IMR-90 (cell line): ENCODE measurements around the gene HLA-DMB. TPM values are rescaled to one million over a fixed set of nuclear protein-coding genes. Genes with fewer than 3 reads are reported as not detected.

Experiments
- ATAC-seq: fragments of 200-7000 bp; cut with Tn5 transposase; 2 replicates; pipeline ENCODE4 v1.9.1; 2020; ENCODE audit warnings: low read depth, mild to moderate bottlenecking, moderate library complexity
- BruUV-seq: library from RNA; stranded (reverse); fragments of 400-500 nt; replicated peaks from 2 replicates; lab custom pipeline; 2021; lab: Mats Ljungman, UMichigan
- CTCF ChIA-PET: fragments of 300-600 bp; formaldehyde crosslinking; extraction: SDS; loops from one replicate; lab custom pipeline; 2021; ENCODE audit warnings: antibody characterized with exemption; lab: Yijun Ruan, JAX
- POLR2A ChIA-PET: fragments of 300-600 bp; sonication (Branson Sonifier 250); formaldehyde crosslinking; loops from one replicate; lab custom pipeline; 2022; ENCODE audit warnings: antibody characterized with exemption; ENCODE audit not compliant: unreplicated experiment; lab: Charles Lee
- DNase-seq: peaks from one replicate; pipeline ENCODE4 v3.0.0; 2013
- H2AFZ ChIP-seq: replicated peaks from 2 replicates; pipeline ENCODE3; 2013; ENCODE audit warnings: low read length, mild to moderate bottlenecking; ENCODE audit not compliant: poor library complexity
- H2AK5ac ChIP-seq: 2 replicates; pipeline ENCODE4 v1.6.1; 2013; ENCODE audit warnings: low read depth, low read length, inconsistent platforms
- H2AK9ac ChIP-seq: replicated peaks from 2 replicates; pipeline ENCODE3; 2013; ENCODE audit warnings: mild to moderate bottlenecking, low read depth, low read length, moderate library complexity; ENCODE audit not compliant: poor library complexity
- H2BK120ac ChIP-seq: 2 replicates; pipeline ENCODE4 v1.6.1; 2013; ENCODE audit warnings: low read depth, low read length, inconsistent platforms
- H2BK15ac ChIP-seq: 3 replicates; pipeline ENCODE4 v1.6.1; 2013; ENCODE audit warnings: low read depth, low read length, inconsistent platforms
- H2BK20ac ChIP-seq: 2 replicates; pipeline ENCODE4 v1.6.1; 2013; ENCODE audit warnings: low read depth, mild to moderate bottlenecking, inconsistent platforms, low read length, moderate library complexity
- H2BK5ac ChIP-seq: 2 replicates; pipeline ENCODE4 v1.6.1; 2013; ENCODE audit warnings: mild to moderate bottlenecking, low read depth, low read length, inconsistent platforms; ENCODE audit not compliant: poor library complexity, severe bottlenecking
- H3K14ac ChIP-seq: replicated peaks from 2 replicates; pipeline ENCODE4 v1.6.1; 2013; ENCODE audit warnings: low read depth, low read length, inconsistent platforms
- H3K18ac ChIP-seq: 2 replicates; pipeline ENCODE4 v1.6.1; 2013; ENCODE audit warnings: low read depth, low read length, control low read depth
- H3K23ac ChIP-seq: 2 replicates; pipeline ENCODE4 v1.6.1; 2013; ENCODE audit warnings: low read depth, low read length, inconsistent platforms
- H3K27ac ChIP-seq: 2 replicates; pipeline ENCODE4 v1.5.1; 2013; ENCODE audit warnings: mild to moderate bottlenecking, control low read depth, low read length; ENCODE audit not compliant: insufficient read depth
- H3K27me3 ChIP-seq: 2 replicates; pipeline ENCODE4 v1.6.1; 2013; ENCODE audit warnings: low read length; ENCODE audit not compliant: control insufficient read depth, insufficient read depth
- H3K36me3 ChIP-seq: 2 replicates; pipeline ENCODE4 v1.6.1; 2013; ENCODE audit warnings: low read length, mixed read lengths; ENCODE audit not compliant: control insufficient read depth, insufficient read depth
- H3K4ac ChIP-seq: 2 replicates; pipeline ENCODE4 v1.6.1; 2013; ENCODE audit warnings: low read depth, low read length, inconsistent platforms
- H3K4me1 ChIP-seq: 2 replicates; pipeline ENCODE4 v1.6.1; 2013; ENCODE audit warnings: low read length, mixed read lengths; ENCODE audit not compliant: control insufficient read depth, insufficient read depth
- H3K4me2 ChIP-seq: 2 replicates; pipeline ENCODE4 v1.6.1; 2013; ENCODE audit warnings: low read depth, mild to moderate bottlenecking, control low read depth, low read length, moderate library complexity
- H3K4me3 ChIP-seq: 2 replicates; pipeline ENCODE4 v1.5.1; 2013; ENCODE audit warnings: low read depth, mild to moderate bottlenecking, control low read depth, low read length, moderate library complexity; ENCODE audit not compliant: insufficient read depth
- H3K56ac ChIP-seq: 2 replicates; pipeline ENCODE4 v1.6.1; 2013; ENCODE audit warnings: low read length, inconsistent platforms; ENCODE audit not compliant: insufficient read depth; ENCODE audit errors: extremely low read depth
- H3K79me1 ChIP-seq, 2 experiments: 2 replicates each; pipeline ENCODE4 v1.6.1; 2013; ENCODE audit warnings: low read length in 2 of 2, inconsistent platforms in 1 of 2, low read depth in 1 of 2
- H3K9ac ChIP-seq: 2 replicates; pipeline ENCODE4 v1.6.1; 2013; ENCODE audit warnings: low read depth, low read length, control low read depth
- H3K9me1 ChIP-seq: 2 replicates; pipeline ENCODE4 v1.6.1; 2013; ENCODE audit warnings: low read length, inconsistent platforms; ENCODE audit not compliant: insufficient read depth
- H3K9me3 ChIP-seq: 2 replicates; pipeline ENCODE4 v1.6.1; 2013; ENCODE audit warnings: low read length; ENCODE audit not compliant: control insufficient read depth, insufficient read depth
- H4K20me1 ChIP-seq: 2 replicates; pipeline ENCODE4 v1.6.1; 2013; ENCODE audit warnings: low read length, inconsistent platforms; ENCODE audit not compliant: insufficient read depth
- H4K5ac ChIP-seq: 2 replicates; pipeline ENCODE4 v1.6.1; 2013; ENCODE audit warnings: mild to moderate bottlenecking, low read depth, low read length, control low read depth
- H4K8ac ChIP-seq, 2 experiments: 2 replicates each; pipeline ENCODE4 v1.6.1; 2013; ENCODE audit warnings: low read depth in 2 of 2, low read length in 2 of 2, control low read depth in 1 of 2, inconsistent platforms in 1 of 2
- H4K91ac ChIP-seq: 2 replicates; pipeline ENCODE4 v1.6.1; 2013; ENCODE audit warnings: low read depth, low read length, inconsistent platforms; ENCODE audit not compliant: insufficient read depth
- POLR2A ChIP-seq: IDR thresholded peaks from 2 replicates; pipeline ENCODE4 v1.6.1; 2012; ENCODE audit warnings: mild to moderate bottlenecking, low read depth, low read length
- RAD21 ChIP-seq: IDR thresholded peaks from 2 replicates; pipeline ENCODE4 v1.6.1; 2012; ENCODE audit warnings: low read length, improper control_type of control experiment
- SMC3 ChIP-seq: fragments of 150-350 bp; IDR thresholded peaks from 2 replicates; pipeline ENCODE4 v1.6.1; 2016; ENCODE audit warnings: low read depth, mild to moderate bottlenecking, antibody characterized with exemption, low read length, moderate library complexity
- WGBS, 2 experiments: methylation state at CpG; one replicate each; pipeline versions ENCODE4 v1.1.5 to v1.1.7; 2013; ENCODE audit warnings: missing lambda C conversion rate in 2 of 2; ENCODE audit not compliant: insufficient read length in 1 of 2; ENCODE audit errors: extremely low coverage in 2 of 2; 5-methylcytosine and 5-hydroxymethylcytosine counted together
- dilution Hi-C: fragments of 300-500 bp; cut with HindIII; formaldehyde crosslinking; loops from one replicate; pipeline ENCODE4 v1.14.3; 2018; ENCODE audit warnings: low sequenced_read_pairs; ENCODE audit not compliant: unreplicated experiment
- in situ Hi-C: fragments of 300-500 bp; cut with MboI; formaldehyde crosslinking; loops from 3 replicates; pipeline ENCODE4 v1.14.3; 2019; ENCODE audit warnings: low sequenced_read_pairs, inconsistent platforms, mixed read lengths
- intact Hi-C: fragments of 100-400 bp; cut with micrococcal nuclease; formaldehyde crosslinking; loops from 2 replicates; pipeline ENCODE4 v1.10.0; 2022
- polyA plus RNA-seq, 3 experiments: library from polyadenylated mRNA; depleted of rRNA; stranded (reverse); fragments of >200 nt; gene quantifications; 2 replicates each; pipeline ENCODE4 v1.2.3, GENCODE V29; 2012; ENCODE audit warnings: low replicate concordance in 1 of 3
- total RNA-seq: library from RNA; depleted of rRNA; stranded (reverse); fragments of >200 nt; gene quantifications from 2 replicates; pipeline ENCODE4 v1.2.3, GENCODE V29; 2012

HLA-DMB gene
- total and polyA plus RNA-seq, 2 of the 4 experiments (the other 2 are of a cell fraction), result 0.18 to 0.19 TPM

GRCh38 chr6:32954267-32954666 is 13.4 kb upstream of the HLA-DMB start:
- H3K23ac ChIP-seq, result no peak overlapping the region
- dilution Hi-C loops (no loop called here), intact Hi-C loops (no loop called here), in situ Hi-C loops (loop anchor here (25.0 kb wide), 1 partner anchor 767 kb away; the partner anchor contains the start of genes AGER, AGPAT1, GPSM3 and PBX2)
- no peaks in the 10 kb centered on the region for H3K27me3 ChIP-seq
- peaks cover 4% of the 10 kb centered on the region; the same call in 1 of the 2 replicates for H3K9me1 ChIP-seq
- no peak overlapping the region for H2AFZ ChIP-seq
- no peak overlapping the region for H3K4ac ChIP-seq
- H4K91ac ChIP-seq, result no peak overlapping the region
- no TSS peak for BruUV-seq
- H3K18ac ChIP-seq, result no peak overlapping the region
- no peak overlapping the region for H2BK120ac ChIP-seq
- H2BK20ac ChIP-seq, result no peak overlapping the region
- H3K36me3 ChIP-seq, result no peaks in the 10 kb centered on the region
- no peak overlapping the region for H2BK5ac ChIP-seq
- CTCF ChIA-PET, result interaction anchor here (0.6 to 2.6 kb wide), 14 partner anchors 9 to 116 kb away, joined by 3 to 22 read pairs (median 4); partner anchors contain the start of genes HLA-DMB and TAP2
- H2AK5ac ChIP-seq, result no peak overlapping the region
- no peak overlapping the region for H3K56ac ChIP-seq
- no peak overlapping the region for H3K4me2 ChIP-seq
- H3K79me1 ChIP-seq, result 0 out of 4 replicates have a peak, but pooled peaks cover 0 to 3% of the 10 kb centered on the region in 2 experiments
- no peak overlapping the region for H3K14ac ChIP-seq
- TF ChIP-seq SMC3, result no peak
- TF ChIP-seq POLR2A, result no peak
- no peak for TF ChIP-seq RAD21
- H3K9me3 ChIP-seq, result no peaks in the 10 kb centered on the region
- H3K27ac ChIP-seq, result no peak overlapping the region
- H4K5ac ChIP-seq, result no peak overlapping the region
- H2AK9ac ChIP-seq, result no peak overlapping the region
- no peak overlapping the region for H3K4me3 ChIP-seq
- no peak overlapping the region for H2BK15ac ChIP-seq
- H3K4me1 ChIP-seq, result peaks cover 3% of the 10 kb centered on the region; the same call in 1 of the 2 replicates
- POLR2A ChIA-PET, result interaction anchor here (1.0 to 2.6 kb wide), 2 partner anchors 18 kb away, joined by 3 to 15 read pairs; no protein-coding TSS in a partner anchor
- 100% methylated on average over 2 of the region's 4 CpGs; no CpG with 5 or more reads in 1 of the 2 experiments for WGBS, 2 experiments
- no peak overlapping the region for H3K9ac ChIP-seq
- no peaks in the 10 kb centered on the region for H4K20me1 ChIP-seq
- ATAC-seq (no peak), DNase-seq (no peak)
- no peak overlapping the region for H4K8ac ChIP-seq
